ENCODE measurements around the gene UNC13B. TPM values are rescaled to one million over a fixed set of nuclear protein-coding genes. Genes with fewer than 3 reads are reported as not detected.

The UNC13B gene
- total and polyA plus RNA-seq, 2 experiments from 2014 or later = 8.7 to 52.1 TPM

- H2AFZ ChIP-seq = no peak overlapping the region
- ATAC-seq = no peak
- Mint-ChIP-seq H3K27me3 (ENCODE audit: insufficient read depth, low read depth, poor library complexity) (no peaks in the 10 kb centered on the region), H3K27ac (no peak overlapping the region), H3K9me3 (no peaks in the 10 kb centered on the region), H3K36me3 (ENCODE audit: low read depth) (no peaks in the 10 kb centered on the region), H3K4me3 (no peak overlapping the region), H3K4me1 (peaks cover 4% of the 10 kb centered on the region; the same call in 1 of the 3 replicates)
- H3F3A ChIP-seq (replicated peaks; ENCODE audit: low read depth) = no peaks in the 10 kb centered on the region
- no peak overlapping the region for H3K4me2 ChIP-seq
- no peaks in the 10 kb centered on the region for H4K20me1 ChIP-seq (replicated peaks; ENCODE audit: insufficient read depth)
- TF ChIP-seq ZNF462 (CRISPR knock-in tag; IDR thresholded peaks at IDR 0.05) (no peak), ZNF331 (CRISPR knock-in tag; IDR thresholded peaks at IDR 0.05; ENCODE audit: low read depth) (no peak), NANOG (IDR thresholded peaks at IDR 0.05; ENCODE audit: borderline replicate concordance) (no peak), EZH2 (IDR thresholded peaks at IDR 0.05; ENCODE audit: low read depth, unreplicated experiment) (no peak), CREB1 (CRISPR knock-in tag; IDR thresholded peaks at IDR 0.05; ENCODE audit: low read depth) (no peak), POLR2AphosphoS5 (IDR thresholded peaks at IDR 0.05; ENCODE audit: low read depth) (no peak), ZNF114 (CRISPR knock-in tag; IDR thresholded peaks at IDR 0.05) (no peak), STAT1 (IDR thresholded peaks at IDR 0.05; ENCODE audit: unreplicated experiment) (no peak), ETS1 (IDR thresholded peaks at IDR 0.05) (no peak), REST (IDR thresholded peaks at IDR 0.05; ENCODE audit: unreplicated experiment) (no peak)
- no peak overlapping the region for H3K4me3 ChIP-seq
- no peaks in the 10 kb centered on the region for H3K27me3 ChIP-seq (ENCODE audit: insufficient read depth)
- H3K9me2 ChIP-seq (ENCODE audit: insufficient read depth) = peaks cover 15% of the 10 kb centered on the region
- no peak overlapping the region for H3K27ac ChIP-seq (ENCODE audit: low read depth)
- no peak for DNase-seq (ENCODE audit: low spot score)
- H3K4me1 ChIP-seq (ENCODE audit: insufficient read depth) = no peaks in the 10 kb centered on the region
- H3K36me3 ChIP-seq (ENCODE audit: insufficient read depth) = no peaks in the 10 kb centered on the region
- H3K79me2 ChIP-seq (replicated peaks; ENCODE audit: insufficient read depth) = no peaks in the 10 kb centered on the region
Measured at GRCh38 chr9:35303567-35303966, 141.8 kb downstream of the UNC13B start.
